ENCODE data around the gene SFXN5.
"Not testable (repeated sequence)": the region's sequence is repeated elsewhere in the genome, so short reads cannot be mapped to it uniquely, and the experiment has no call there.

SFXN5 gene

GRCh38 chr2:73078457-73079411 is 7.2 kb upstream of the SFXN5 start:
- DNase-seq = no peak

- DNase-seq = no peak
Observed at GRCh38 chr2:73077424-73077795, 5.9 kb upstream of the SFXN5 start.

GRCh38 chr2:73076701-73077423 is 5.3 kb upstream of the SFXN5 start:
- DNase-seq = no peak

GRCh38 chr2:73075477-73076373 is 4.2 kb upstream of the SFXN5 start:
- DNase-seq = no peak

- no peak for DNase-seq
Observed at GRCh38 chr2:73074110-73075069, 2.9 kb upstream of the SFXN5 start.

GRCh38 chr2:73072416-73072815 is 904 bp upstream of the SFXN5 start:
- no peak for DNase-seq

DNA sequence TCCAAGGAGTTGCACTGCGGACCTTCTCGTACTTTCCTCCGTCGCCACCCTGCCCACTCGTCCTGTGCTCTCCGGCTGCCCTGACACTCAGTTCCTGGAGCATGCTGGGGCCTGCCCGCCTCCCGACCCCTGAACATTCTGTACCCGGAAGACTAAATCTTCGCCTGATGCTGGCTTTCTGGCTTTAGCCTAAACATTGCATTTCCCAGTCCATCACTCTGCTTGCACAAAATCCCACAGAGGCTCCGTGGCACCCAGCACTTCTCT is 550 bp upstream of the SFXN5 start:
- DNase-seq = no peak

DNA sequence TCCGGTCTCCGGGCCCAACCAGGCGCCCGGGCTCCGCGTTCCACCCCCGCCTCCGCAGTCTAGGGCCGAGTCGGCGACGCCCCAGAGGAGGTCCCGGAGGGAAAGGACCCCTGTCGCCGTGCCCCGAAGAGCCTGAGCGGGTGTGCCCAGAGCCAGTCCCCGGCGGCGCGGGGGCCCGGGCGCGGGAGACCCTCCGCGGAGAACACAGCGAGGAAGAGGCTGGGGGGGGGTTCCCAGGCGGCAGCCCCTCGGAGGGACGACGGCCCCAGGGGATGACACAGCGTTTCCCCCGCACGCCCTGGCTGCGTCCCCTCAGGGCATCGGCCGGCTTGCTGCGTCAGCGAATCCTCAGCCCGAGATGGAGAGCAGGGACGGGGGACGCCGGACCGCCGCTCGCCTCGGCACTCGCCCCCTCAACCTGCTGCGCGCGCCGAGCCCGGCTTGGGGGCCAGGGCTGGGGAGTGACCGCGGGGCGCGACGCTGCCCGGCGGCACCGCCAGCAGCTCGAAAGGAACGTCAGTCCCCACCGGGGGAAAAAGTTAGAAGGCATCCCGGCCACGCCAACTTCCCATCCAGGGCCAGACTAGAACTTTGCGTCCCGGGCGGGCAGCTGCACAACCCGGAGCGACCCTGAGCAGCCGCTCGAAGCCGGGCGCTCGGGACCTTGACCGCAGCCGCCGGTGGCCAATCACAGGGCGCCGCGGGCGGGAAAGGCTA is 711 bp downstream of the SFXN5 start:
- DNase-seq = no peak

GRCh38 chr2:73069855-73070642 is 1.5 kb downstream of the SFXN5 start:
- peak; percentile 14 for DNase-seq

DNA sequence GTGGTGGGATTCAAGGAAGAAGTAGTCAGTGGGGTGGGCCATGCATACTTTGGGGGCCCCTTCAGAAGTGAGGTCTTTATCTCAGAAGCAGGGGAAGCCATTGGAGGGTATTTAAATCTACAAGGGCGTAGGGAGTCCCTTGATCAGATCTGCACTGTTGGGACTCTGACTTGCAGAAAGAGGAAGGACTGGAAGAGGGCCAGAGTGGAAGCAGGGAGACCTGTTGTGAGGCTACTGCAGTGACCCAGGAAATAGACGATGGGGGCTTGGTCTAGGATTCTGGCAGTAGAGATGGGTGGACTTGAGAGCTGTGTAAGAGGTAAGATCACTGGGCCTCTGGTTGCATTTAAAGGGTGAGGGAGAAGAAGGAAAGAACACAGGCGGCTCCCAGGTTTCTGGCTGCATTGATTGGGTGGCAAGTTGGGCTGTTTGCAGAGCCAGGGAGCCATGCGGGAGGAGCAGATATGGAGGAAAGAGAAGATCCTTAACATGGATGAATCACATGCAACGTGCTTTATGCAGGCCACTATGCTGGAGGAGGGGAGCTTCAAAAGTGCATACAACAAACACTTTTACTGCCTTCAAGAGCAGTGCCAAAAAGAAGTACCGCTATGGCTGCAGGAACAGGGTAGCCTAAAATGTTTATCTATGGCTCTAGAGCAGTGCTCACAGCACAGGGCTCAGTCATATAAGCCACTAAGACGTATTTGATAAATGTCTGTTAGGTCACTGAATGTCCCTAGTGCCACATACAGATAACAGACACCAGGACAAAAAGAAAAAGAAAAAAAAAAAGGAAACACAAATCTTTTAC is 2.3 kb downstream of the SFXN5 start:
- no peak for DNase-seq

- DNase-seq = no peak
Observed at GRCh38 chr2:73068147-73068546, 3.4 kb downstream of the SFXN5 start.

DNA sequence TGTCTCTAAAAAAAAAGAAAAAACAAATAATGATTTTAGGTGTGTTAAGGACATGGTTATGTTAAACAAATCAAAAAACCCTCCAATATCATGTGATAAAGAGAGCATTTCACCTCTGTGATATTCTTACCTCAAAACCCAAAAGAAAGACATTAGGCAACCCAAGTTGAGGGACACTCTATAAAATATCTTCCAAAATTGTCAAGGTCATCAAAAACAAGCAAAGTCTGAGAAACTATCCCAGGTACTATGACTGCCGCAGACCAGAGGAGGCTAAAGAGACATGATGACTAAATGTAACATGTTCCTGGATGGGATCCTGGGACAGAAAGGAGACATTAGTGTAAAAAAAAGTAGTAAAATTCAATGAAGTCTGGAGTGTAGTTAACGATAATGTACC is 4.5 kb downstream of the SFXN5 start:
- DNase-seq = no peak

- not testable (repeated sequence) for DNase-seq
Observed at GRCh38 chr2:73065070-73065469, 6.4 kb downstream of the SFXN5 start.

GRCh38 chr2:73063909-73064875 is 7.3 kb downstream of the SFXN5 start:
- no peak for DNase-seq

DNA sequence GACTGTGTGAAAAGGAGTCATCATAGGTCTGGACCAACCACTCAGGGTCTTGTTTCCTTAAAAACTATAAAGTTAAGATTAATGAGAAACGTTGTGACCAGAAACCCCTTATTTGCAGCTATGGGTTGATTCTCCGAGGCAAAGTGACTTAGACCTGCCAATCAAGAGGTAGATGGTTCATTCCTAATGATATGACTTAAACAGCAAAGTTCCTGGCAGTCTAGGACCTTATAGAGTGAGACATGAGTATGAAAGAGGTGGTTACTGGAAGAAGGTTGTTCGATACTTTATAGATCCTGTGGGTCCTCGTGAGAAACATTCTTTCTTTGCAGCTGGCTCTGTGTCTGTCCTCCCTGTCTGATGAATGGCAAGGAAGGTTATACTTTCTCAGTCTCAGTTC is 8.0 kb downstream of the SFXN5 start:
- no peak for DNase-seq

- no peak for DNase-seq
Observed at GRCh38 chr2:73059106-73059505, 12.4 kb downstream of the SFXN5 start.

- no peak for DNase-seq
Observed at GRCh38 chr2:73054980-73055379, 16.5 kb downstream of the SFXN5 start.

DNA sequence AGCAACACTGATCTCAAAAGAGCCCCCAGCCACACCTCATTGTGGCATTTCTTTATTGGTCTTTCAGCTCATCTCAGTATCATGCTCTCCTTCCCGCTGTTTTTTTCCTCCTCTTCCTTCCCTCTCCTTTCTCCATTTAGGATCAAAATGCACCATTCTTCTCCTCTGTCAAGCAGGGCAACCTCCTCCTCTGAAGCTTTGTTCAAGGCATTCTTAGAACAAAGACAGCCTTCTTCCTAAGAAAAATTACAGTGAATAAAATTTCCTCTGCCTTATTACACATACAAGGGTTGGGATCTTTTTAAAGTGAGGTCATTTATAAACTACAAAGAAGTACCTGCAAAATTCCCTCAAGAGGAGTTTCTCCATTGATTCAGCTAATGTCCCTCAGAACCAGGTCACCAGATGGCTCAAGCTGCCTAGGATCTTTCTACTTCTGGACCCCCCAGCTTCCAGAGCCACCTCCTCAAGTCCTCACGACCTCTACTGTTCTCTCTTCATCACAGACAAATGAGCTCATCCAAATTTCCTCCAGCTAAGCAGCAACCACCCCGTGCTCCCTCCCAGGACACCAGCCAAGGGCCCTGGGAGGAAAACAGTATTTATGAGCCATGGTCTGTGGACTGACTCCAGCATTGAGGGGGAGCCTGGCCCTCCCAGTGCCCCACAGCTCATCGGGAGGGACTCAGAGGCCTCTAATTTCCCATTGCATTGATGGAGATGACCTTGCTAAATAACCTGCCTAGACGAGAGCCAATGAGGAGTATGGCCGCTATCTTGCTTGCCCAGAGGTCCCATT is 18.0 kb downstream of the SFXN5 start:
- DNase-seq = no peak

All from eye (tissue), 1 donor.